Measurements from ENCODE around the gene SGO2.

DNA sequence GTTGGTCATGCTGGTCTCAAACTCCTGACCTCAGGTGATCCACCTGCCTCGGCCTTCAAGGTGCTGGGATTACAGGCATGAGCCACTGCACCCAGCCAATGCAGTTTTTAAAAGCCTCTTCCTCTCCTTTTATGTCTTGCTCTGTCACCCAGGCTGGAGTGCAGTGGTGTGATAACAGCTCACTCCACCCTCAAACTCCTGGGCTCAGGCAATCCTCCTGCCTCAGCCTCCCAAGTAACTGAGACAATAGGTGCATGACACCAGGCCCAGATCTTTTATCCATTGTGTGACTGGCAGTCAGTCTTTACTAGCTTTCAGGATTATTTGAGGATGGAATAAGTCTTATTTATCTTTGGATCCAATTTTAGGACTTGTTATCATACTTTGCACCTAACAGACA lies 29.3 kb upstream of the SGO2 start:
- TF ChIP-seq, protein P1, sequence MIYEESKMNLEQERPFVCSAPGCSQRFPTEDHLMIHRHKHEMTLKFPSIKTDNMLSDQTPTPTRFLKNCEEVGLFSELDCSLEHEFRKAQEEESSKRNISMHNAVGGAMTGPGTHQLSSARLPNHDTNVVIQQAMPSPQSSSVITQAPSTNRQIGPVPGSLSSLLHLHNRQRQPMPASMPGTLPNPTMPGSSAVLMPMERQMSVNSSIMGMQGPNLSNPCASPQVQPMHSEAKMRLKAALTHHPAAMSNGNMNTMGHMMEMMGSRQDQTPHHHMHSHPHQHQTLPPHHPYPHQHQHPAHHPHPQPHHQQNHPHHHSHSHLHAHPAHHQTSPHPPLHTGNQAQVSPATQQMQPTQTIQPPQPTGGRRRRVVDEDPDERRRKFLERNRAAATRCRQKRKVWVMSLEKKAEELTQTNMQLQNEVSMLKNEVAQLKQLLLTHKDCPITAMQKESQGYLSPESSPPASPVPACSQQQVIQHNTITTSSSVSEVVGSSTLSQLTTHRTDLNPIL (CRISPR knock-in tag; IDR thresholded peaks at IDR 0.05; ENCODE audit: low read depth): no peak
- TF ChIP-seq RARB (CRISPR knock-in tag; IDR thresholded peaks at IDR 0.05) (no peak), ZFP3 (CRISPR knock-in tag; IDR thresholded peaks at IDR 0.05) (no peak), SNAI2 (CRISPR knock-in tag; IDR thresholded peaks at IDR 0.05) (no peak)

Measured in SK-N-SH treated with all-trans-retinoic acid at 6 μM for 48 hours (cell line).